ENCODE data around the gene CDCA7L.

CDCA7L gene

DNA sequence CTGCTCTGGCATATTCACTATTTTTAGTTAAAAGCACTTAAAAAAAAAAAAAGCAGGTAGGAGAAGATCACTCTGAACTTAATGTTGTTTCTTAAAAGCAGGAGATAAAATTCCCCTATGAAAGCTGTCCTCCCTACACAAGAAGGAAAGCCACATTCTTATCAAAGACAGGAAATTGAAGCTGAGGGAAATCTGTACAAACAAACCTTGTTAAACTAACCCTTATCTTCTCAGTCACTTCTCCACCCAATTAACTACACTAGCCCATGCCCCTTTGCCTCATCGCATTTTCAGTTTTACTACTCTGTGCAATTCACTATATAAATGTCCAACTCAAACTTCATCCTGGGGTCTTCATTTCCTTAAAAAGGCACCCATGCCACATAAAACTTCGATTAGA, 2.7 kb upstream of the CDCA7L start:
- H3K27ac ChIP-seq (ENCODE audit: extremely low read depth, low read depth, low read length): no peak overlapping the region
- no peaks in the 10 kb centered on the region for H3K36me3 ChIP-seq (ENCODE audit: control insufficient read depth in 2 of 2, insufficient read depth in 1 of 2, low read length in 2 of 2)
- peaks cover 31% of the 10 kb centered on the region for H3K4me1 ChIP-seq (ENCODE audit: control insufficient read depth, insufficient read depth, low read length)
- POLR2A ChIA-PET: interaction anchor here (1.0 kb wide), 1 partner anchor 25 kb away, joined by 4 read pairs; no protein-coding TSS in a partner anchor
- no peak overlapping the region for H3K4me3 ChIP-seq (ENCODE audit: low read depth, low read length)
- H3K9me3 ChIP-seq (ENCODE audit: control insufficient read depth, insufficient read depth, low read depth, low read length): no peaks in the 10 kb centered on the region
- CTCF ChIA-PET: interaction anchor here (0.6 to 1.1 kb wide), 3 partner anchors 198 to 1171 kb away, joined by 3 read pairs; no protein-coding TSS in a partner anchor
- TF ChIP-seq, protein P1, sequence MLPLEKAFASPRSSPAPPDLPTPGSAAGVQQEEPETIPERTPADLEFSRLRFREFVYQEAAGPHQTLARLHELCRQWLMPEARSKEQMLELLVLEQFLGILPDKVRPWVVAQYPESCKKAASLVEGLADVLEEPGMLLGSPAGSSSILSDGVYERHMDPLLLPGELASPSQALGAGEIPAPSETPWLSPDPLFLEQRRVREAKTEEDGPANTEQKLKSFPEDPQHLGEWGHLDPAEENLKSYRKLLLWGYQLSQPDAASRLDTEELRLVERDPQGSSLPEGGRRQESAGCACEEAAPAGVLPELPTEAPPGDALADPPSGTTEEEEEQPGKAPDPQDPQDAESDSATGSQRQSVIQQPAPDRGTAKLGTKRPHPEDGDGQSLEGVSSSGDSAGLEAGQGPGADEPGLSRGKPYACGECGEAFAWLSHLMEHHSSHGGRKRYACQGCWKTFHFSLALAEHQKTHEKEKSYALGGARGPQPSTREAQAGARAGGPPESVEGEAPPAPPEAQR (tag by site-specific recombination; IDR thresholded peaks at IDR 0.05): no peak
- TF ChIP-seq, protein P2, sequence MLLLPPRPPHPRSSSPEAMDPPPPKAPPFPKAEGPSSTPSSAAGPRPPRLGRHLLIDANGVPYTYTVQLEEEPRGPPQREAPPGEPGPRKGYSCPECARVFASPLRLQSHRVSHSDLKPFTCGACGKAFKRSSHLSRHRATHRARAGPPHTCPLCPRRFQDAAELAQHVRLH (tag by site-specific recombination; IDR thresholded peaks at IDR 0.05): 0 out of 2 replicates have a peak, but pooled peaks have one; percentile 20
- TF ChIP-seq ZNF10 (tag by site-specific recombination; IDR thresholded peaks at IDR 0.05) (no peak), GFI1B (tag by site-specific recombination; IDR thresholded peaks at IDR 0.05) (peak; percentile 24; the same call in 1 of the 2 replicates), ZNF423 (tag by site-specific recombination; IDR thresholded peaks at IDR 0.05) (no peak), ZNF843 (tag by site-specific recombination; IDR thresholded peaks at IDR 0.05) (0 out of 2 replicates have a peak, but pooled peaks have one; percentile 36), FEZF1 (tag by site-specific recombination; IDR thresholded peaks at IDR 0.05) (peak; percentile 64), ZXDB (tag by site-specific recombination; IDR thresholded peaks at IDR 0.05) (0 out of 2 replicates have a peak, but pooled peaks have one; percentile 37), HOXA7 (CRISPR knock-in tag; IDR thresholded peaks at IDR 0.05; ENCODE audit: borderline replicate concordance) (no peak), ZNF221 (tag by site-specific recombination; IDR thresholded peaks at IDR 0.05; ENCODE audit: borderline replicate concordance) (no peak), ZNF114 (tag by site-specific recombination; IDR thresholded peaks at IDR 0.05) (no peak), ZFP41 (tag by site-specific recombination; IDR thresholded peaks at IDR 0.05; ENCODE audit: borderline replicate concordance) (no peak), SETDB1 (IDR thresholded peaks at IDR 0.05; ENCODE audit: insufficient read length, low read length) (no peak), KLF8 (tag by site-specific recombination; IDR thresholded peaks at IDR 0.05) (no peak), KLF1 (tag by site-specific recombination; IDR thresholded peaks at IDR 0.05) (0 out of 2 replicates have a peak, but pooled peaks have one; percentile 10), ZNF596 (tag by site-specific recombination; IDR thresholded peaks at IDR 0.05) (no peak), ZNF514 (tag by site-specific recombination; IDR thresholded peaks at IDR 0.05) (no peak), KLF7 (tag by site-specific recombination; IDR thresholded peaks at IDR 0.05; ENCODE audit: borderline replicate concordance) (no peak), GLI4 (tag by site-specific recombination; IDR thresholded peaks at IDR 0.05) (no peak)
- TF ChIP-seq, protein P3, sequence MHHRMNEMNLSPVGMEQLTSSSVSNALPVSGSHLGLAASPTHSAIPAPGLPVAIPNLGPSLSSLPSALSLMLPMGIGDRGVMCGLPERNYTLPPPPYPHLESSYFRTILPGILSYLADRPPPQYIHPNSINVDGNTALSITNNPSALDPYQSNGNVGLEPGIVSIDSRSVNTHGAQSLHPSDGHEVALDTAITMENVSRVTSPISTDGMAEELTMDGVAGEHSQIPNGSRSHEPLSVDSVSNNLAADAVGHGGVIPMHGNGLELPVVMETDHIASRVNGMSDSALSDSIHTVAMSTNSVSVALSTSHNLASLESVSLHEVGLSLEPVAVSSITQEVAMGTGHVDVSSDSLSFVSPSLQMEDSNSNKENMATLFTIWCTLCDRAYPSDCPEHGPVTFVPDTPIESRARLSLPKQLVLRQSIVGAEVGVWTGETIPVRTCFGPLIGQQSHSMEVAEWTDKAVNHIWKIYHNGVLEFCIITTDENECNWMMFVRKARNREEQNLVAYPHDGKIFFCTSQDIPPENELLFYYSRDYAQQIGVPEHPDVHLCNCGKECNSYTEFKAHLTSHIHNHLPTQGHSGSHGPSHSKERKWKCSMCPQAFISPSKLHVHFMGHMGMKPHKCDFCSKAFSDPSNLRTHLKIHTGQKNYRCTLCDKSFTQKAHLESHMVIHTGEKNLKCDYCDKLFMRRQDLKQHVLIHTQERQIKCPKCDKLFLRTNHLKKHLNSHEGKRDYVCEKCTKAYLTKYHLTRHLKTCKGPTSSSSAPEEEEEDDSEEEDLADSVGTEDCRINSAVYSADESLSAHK (tag by site-specific recombination; IDR thresholded peaks at IDR 0.05): 0 out of 2 replicates have a peak, but pooled peaks have one; percentile 20
- TF ChIP-seq, protein P4, sequence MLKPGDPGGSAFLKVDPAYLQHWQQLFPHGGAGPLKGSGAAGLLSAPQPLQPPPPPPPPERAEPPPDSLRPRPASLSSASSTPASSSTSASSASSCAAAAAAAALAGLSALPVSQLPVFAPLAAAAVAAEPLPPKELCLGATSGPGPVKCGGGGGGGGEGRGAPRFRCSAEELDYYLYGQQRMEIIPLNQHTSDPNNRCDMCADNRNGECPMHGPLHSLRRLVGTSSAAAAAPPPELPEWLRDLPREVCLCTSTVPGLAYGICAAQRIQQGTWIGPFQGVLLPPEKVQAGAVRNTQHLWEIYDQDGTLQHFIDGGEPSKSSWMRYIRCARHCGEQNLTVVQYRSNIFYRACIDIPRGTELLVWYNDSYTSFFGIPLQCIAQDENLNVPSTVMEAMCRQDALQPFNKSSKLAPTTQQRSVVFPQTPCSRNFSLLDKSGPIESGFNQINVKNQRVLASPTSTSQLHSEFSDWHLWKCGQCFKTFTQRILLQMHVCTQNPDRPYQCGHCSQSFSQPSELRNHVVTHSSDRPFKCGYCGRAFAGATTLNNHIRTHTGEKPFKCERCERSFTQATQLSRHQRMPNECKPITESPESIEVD (tag by site-specific recombination; IDR thresholded peaks at IDR 0.05): peak; percentile 58
- TF ChIP-seq, protein P5, sequence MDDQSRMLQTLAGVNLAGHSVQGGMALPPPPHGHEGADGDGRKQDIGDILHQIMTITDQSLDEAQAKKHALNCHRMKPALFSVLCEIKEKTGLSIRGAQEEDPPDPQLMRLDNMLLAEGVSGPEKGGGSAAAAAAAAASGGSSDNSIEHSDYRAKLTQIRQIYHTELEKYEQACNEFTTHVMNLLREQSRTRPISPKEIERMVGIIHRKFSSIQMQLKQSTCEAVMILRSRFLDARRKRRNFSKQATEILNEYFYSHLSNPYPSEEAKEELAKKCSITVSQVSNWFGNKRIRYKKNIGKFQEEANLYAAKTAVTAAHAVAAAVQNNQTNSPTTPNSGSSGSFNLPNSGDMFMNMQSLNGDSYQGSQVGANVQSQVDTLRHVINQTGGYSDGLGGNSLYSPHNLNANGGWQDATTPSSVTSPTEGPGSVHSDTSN (CRISPR knock-in tag; IDR thresholded peaks at IDR 0.05): no peak
- TF ChIP-seq, protein P6, sequence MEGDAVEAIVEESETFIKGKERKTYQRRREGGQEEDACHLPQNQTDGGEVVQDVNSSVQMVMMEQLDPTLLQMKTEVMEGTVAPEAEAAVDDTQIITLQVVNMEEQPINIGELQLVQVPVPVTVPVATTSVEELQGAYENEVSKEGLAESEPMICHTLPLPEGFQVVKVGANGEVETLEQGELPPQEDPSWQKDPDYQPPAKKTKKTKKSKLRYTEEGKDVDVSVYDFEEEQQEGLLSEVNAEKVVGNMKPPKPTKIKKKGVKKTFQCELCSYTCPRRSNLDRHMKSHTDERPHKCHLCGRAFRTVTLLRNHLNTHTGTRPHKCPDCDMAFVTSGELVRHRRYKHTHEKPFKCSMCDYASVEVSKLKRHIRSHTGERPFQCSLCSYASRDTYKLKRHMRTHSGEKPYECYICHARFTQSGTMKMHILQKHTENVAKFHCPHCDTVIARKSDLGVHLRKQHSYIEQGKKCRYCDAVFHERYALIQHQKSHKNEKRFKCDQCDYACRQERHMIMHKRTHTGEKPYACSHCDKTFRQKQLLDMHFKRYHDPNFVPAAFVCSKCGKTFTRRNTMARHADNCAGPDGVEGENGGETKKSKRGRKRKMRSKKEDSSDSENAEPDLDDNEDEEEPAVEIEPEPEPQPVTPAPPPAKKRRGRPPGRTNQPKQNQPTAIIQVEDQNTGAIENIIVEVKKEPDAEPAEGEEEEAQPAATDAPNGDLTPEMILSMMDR (tag by site-specific recombination; IDR thresholded peaks at IDR 0.05): no peak
- TF ChIP-seq, protein P7, sequence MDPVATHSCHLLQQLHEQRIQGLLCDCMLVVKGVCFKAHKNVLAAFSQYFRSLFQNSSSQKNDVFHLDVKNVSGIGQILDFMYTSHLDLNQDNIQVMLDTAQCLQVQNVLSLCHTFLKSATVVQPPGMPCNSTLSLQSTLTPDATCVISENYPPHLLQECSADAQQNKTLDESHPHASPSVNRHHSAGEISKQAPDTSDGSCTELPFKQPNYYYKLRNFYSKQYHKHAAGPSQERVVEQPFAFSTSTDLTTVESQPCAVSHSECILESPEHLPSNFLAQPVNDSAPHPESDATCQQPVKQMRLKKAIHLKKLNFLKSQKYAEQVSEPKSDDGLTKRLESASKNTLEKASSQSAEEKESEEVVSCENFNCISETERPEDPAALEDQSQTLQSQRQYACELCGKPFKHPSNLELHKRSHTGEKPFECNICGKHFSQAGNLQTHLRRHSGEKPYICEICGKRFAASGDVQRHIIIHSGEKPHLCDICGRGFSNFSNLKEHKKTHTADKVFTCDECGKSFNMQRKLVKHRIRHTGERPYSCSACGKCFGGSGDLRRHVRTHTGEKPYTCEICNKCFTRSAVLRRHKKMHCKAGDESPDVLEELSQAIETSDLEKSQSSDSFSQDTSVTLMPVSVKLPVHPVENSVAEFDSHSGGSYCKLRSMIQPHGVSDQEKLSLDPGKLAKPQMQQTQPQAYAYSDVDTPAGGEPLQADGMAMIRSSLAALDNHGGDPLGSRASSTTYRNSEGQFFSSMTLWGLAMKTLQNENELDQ (tag by site-specific recombination; IDR thresholded peaks at IDR 0.05; ENCODE audit: low read depth): no peak
- TF ChIP-seq, protein P8, sequence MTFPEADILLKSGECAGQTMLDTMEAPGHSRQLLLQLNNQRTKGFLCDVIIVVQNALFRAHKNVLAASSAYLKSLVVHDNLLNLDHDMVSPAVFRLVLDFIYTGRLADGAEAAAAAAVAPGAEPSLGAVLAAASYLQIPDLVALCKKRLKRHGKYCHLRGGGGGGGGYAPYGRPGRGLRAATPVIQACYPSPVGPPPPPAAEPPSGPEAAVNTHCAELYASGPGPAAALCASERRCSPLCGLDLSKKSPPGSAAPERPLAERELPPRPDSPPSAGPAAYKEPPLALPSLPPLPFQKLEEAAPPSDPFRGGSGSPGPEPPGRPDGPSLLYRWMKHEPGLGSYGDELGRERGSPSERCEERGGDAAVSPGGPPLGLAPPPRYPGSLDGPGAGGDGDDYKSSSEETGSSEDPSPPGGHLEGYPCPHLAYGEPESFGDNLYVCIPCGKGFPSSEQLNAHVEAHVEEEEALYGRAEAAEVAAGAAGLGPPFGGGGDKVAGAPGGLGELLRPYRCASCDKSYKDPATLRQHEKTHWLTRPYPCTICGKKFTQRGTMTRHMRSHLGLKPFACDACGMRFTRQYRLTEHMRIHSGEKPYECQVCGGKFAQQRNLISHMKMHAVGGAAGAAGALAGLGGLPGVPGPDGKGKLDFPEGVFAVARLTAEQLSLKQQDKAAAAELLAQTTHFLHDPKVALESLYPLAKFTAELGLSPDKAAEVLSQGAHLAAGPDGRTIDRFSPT (tag by site-specific recombination; IDR thresholded peaks at IDR 0.05): no peak
